Measurements from ENCODE around the gene SLC5A11.
"Not testable (repeated sequence)": the region's sequence is repeated elsewhere in the genome, so short reads cannot be mapped to it uniquely, and the experiment has no call there.

The SLC5A11 gene

GRCh38 chr16:24871891-24872290 is 26.1 kb downstream of the SLC5A11 start:
- H3K27me3 ChIP-seq (ENCODE audit: control insufficient read depth, insufficient read depth, low read length) = no peaks in the 10 kb centered on the region
- no peaks in the 10 kb centered on the region for H3K9me3 ChIP-seq (ENCODE audit: control insufficient read depth, low read depth, low read length)
- H3K27ac ChIP-seq (ENCODE audit: low read length) = no peak overlapping the region
- H3K4me3 ChIP-seq (ENCODE audit: low read length) = no peak overlapping the region
- H3K4me1 ChIP-seq (ENCODE audit: control insufficient read depth, low read depth, low read length) = no peaks in the 10 kb centered on the region
- H3K9ac ChIP-seq (ENCODE audit: low read length) = no peak overlapping the region
- no peaks in the 10 kb centered on the region for H3K36me3 ChIP-seq (ENCODE audit: control insufficient read depth, low read depth, low read length)

- Histone ChIP-seq H3K4me3 (ENCODE audit: low read length) (no peak overlapping the region), H3K4me1 (ENCODE audit: control insufficient read depth, low read depth, low read length) (no peaks in the 10 kb centered on the region), H3K27ac (ENCODE audit: low read length) (no peak overlapping the region), H3K36me3 (ENCODE audit: control insufficient read depth, low read depth, low read length) (no peaks in the 10 kb centered on the region), H3K9ac (ENCODE audit: low read length) (no peak overlapping the region), H3K9me3 (ENCODE audit: control insufficient read depth, low read depth, low read length) (no peaks in the 10 kb centered on the region), H3K27me3 (ENCODE audit: control insufficient read depth, insufficient read depth, low read length) (no peaks in the 10 kb centered on the region)
These were observed 27.3 kb downstream of the SLC5A11 start for GRCh38 chr16:24873028-24873427.

- Histone ChIP-seq H3K27me3 (ENCODE audit: control insufficient read depth, insufficient read depth, low read length) (no peaks in the 10 kb centered on the region), H3K4me1 (ENCODE audit: control insufficient read depth, low read depth, low read length) (no peaks in the 10 kb centered on the region), H3K9ac (ENCODE audit: low read length) (no peak overlapping the region), H3K9me3 (ENCODE audit: control insufficient read depth, low read depth, low read length) (no peaks in the 10 kb centered on the region), H3K36me3 (ENCODE audit: control insufficient read depth, low read depth, low read length) (no peaks in the 10 kb centered on the region), H3K27ac (ENCODE audit: low read length) (no peak overlapping the region), H3K4me3 (ENCODE audit: low read length) (no peak overlapping the region)
These were observed 29.7 kb downstream of the SLC5A11 start for GRCh38 chr16:24875466-24875865.

GRCh38 chr16:24876231-24876630 is 30.5 kb downstream of the SLC5A11 start:
- Histone ChIP-seq H3K27me3 (ENCODE audit: control insufficient read depth, insufficient read depth, low read length) (no peaks in the 10 kb centered on the region), H3K36me3 (ENCODE audit: control insufficient read depth, low read depth, low read length) (no peaks in the 10 kb centered on the region), H3K4me1 (ENCODE audit: control insufficient read depth, low read depth, low read length) (no peaks in the 10 kb centered on the region), H3K27ac (ENCODE audit: low read length) (no peak overlapping the region), H3K9me3 (ENCODE audit: control insufficient read depth, low read depth, low read length) (no peaks in the 10 kb centered on the region), H3K9ac (ENCODE audit: low read length) (no peak overlapping the region), H3K4me3 (ENCODE audit: low read length) (no peak overlapping the region)

GRCh38 chr16:24879684-24880083 is 33.9 kb downstream of the SLC5A11 start:
- Histone ChIP-seq H3K27ac (ENCODE audit: low read length) (no peak overlapping the region), H3K27me3 (ENCODE audit: control insufficient read depth, insufficient read depth, low read length) (no peaks in the 10 kb centered on the region), H3K9ac (ENCODE audit: low read length) (no peak overlapping the region), H3K4me1 (ENCODE audit: control insufficient read depth, low read depth, low read length) (no peaks in the 10 kb centered on the region), H3K36me3 (ENCODE audit: control insufficient read depth, low read depth, low read length) (no peaks in the 10 kb centered on the region), H3K4me3 (ENCODE audit: low read length) (no peak overlapping the region), H3K9me3 (ENCODE audit: control insufficient read depth, low read depth, low read length) (no peaks in the 10 kb centered on the region)

GRCh38 chr16:24883714-24884151 is 38.0 kb downstream of the SLC5A11 start:
- no peaks in the 10 kb centered on the region for H3K27me3 ChIP-seq (ENCODE audit: control insufficient read depth, insufficient read depth, low read length)
- no peaks in the 10 kb centered on the region for H3K9me3 ChIP-seq (ENCODE audit: control insufficient read depth, low read depth, low read length)
- no peak overlapping the region for H3K27ac ChIP-seq (ENCODE audit: low read length)
- H3K4me3 ChIP-seq (ENCODE audit: low read length) = no peak overlapping the region
- no peaks in the 10 kb centered on the region for H3K4me1 ChIP-seq (ENCODE audit: control insufficient read depth, low read depth, low read length)
- no peaks in the 10 kb centered on the region for H3K36me3 ChIP-seq (ENCODE audit: control insufficient read depth, low read depth, low read length)
- no peak overlapping the region for H3K9ac ChIP-seq (ENCODE audit: low read length)

- no peaks in the 10 kb centered on the region for H3K36me3 ChIP-seq (ENCODE audit: control insufficient read depth, low read depth, low read length)
- H3K27me3 ChIP-seq (ENCODE audit: control insufficient read depth, insufficient read depth, low read length) = no peaks in the 10 kb centered on the region
- no peaks in the 10 kb centered on the region for H3K4me1 ChIP-seq (ENCODE audit: control insufficient read depth, low read depth, low read length)
- H3K4me3 ChIP-seq (ENCODE audit: low read length) = no peak overlapping the region
- H3K9ac ChIP-seq (ENCODE audit: low read length) = no peak overlapping the region
- H3K27ac ChIP-seq (ENCODE audit: low read length) = no peak overlapping the region
- H3K9me3 ChIP-seq (ENCODE audit: control insufficient read depth, low read depth, low read length) = no peaks in the 10 kb centered on the region
These were observed 41.7 kb downstream of the SLC5A11 start for GRCh38 chr16:24887472-24887871.

GRCh38 chr16:24890746-24891145 is 45.0 kb downstream of the SLC5A11 start:
- H3K9me3 ChIP-seq (ENCODE audit: control insufficient read depth, low read depth, low read length) = no peaks in the 10 kb centered on the region
- H3K4me1 ChIP-seq (ENCODE audit: control insufficient read depth, low read depth, low read length) = no peaks in the 10 kb centered on the region
- H3K27ac ChIP-seq (ENCODE audit: low read length) = no peak overlapping the region
- no peak overlapping the region for H3K9ac ChIP-seq (ENCODE audit: low read length)
- H3K4me3 ChIP-seq (ENCODE audit: low read length) = no peak overlapping the region
- H3K36me3 ChIP-seq (ENCODE audit: control insufficient read depth, low read depth, low read length) = no peaks in the 10 kb centered on the region
- no peaks in the 10 kb centered on the region for H3K27me3 ChIP-seq (ENCODE audit: control insufficient read depth, insufficient read depth, low read length)

- Histone ChIP-seq H3K9me3 (ENCODE audit: control insufficient read depth, low read depth, low read length) (no peaks in the 10 kb centered on the region), H3K9ac (ENCODE audit: low read length) (no peak overlapping the region)
These were observed 50.7 kb downstream of the SLC5A11 start for GRCh38 chr16:24896439-24896838.

GRCh38 chr16:24897522-24897921 is 51.8 kb downstream of the SLC5A11 start:
- H3K27ac ChIP-seq (ENCODE audit: low read length); H3K9ac ChIP-seq (ENCODE audit: low read length); H3K9me3 ChIP-seq (ENCODE audit: control insufficient read depth, low read depth, low read length); H3K27me3 ChIP-seq (ENCODE audit: control insufficient read depth, insufficient read depth, low read length); H3K36me3 ChIP-seq (ENCODE audit: control insufficient read depth, low read depth, low read length); H3K4me1 ChIP-seq (ENCODE audit: control insufficient read depth, low read depth, low read length); H3K4me3 ChIP-seq (ENCODE audit: low read length): not testable (repeated sequence)

More at GRCh38 chr16:24896439-24896838, 50.7 kb downstream of the SLC5A11 start:
- Histone ChIP-seq H3K36me3 (ENCODE audit: control insufficient read depth, low read depth, low read length) (no peaks in the 10 kb centered on the region), H3K27me3 (ENCODE audit: control insufficient read depth, insufficient read depth, low read length) (no peaks in the 10 kb centered on the region), H3K27ac (ENCODE audit: low read length) (no peak overlapping the region), H3K4me3 (ENCODE audit: low read length) (no peak overlapping the region), H3K4me1 (ENCODE audit: control insufficient read depth, low read depth, low read length) (no peaks in the 10 kb centered on the region)

- Histone ChIP-seq H3K36me3 (ENCODE audit: control insufficient read depth, low read depth, low read length) (no peaks in the 10 kb centered on the region), H3K4me1 (ENCODE audit: control insufficient read depth, low read depth, low read length) (no peaks in the 10 kb centered on the region), H3K9ac (ENCODE audit: low read length) (no peak overlapping the region), H3K4me3 (ENCODE audit: low read length) (no peak overlapping the region), H3K27ac (ENCODE audit: low read length) (no peak overlapping the region), H3K27me3 (ENCODE audit: control insufficient read depth, insufficient read depth, low read length) (no peaks in the 10 kb centered on the region), H3K9me3 (ENCODE audit: control insufficient read depth, low read depth, low read length) (no peaks in the 10 kb centered on the region)
These were observed 54.5 kb downstream of the SLC5A11 start for GRCh38 chr16:24900230-24900629.

- Histone ChIP-seq H3K27me3 (ENCODE audit: control insufficient read depth, insufficient read depth, low read length) (no peaks in the 10 kb centered on the region), H3K9ac (ENCODE audit: low read length) (no peak overlapping the region), H3K4me1 (ENCODE audit: control insufficient read depth, low read depth, low read length) (no peaks in the 10 kb centered on the region), H3K27ac (ENCODE audit: low read length) (no peak overlapping the region), H3K9me3 (ENCODE audit: control insufficient read depth, low read depth, low read length) (no peaks in the 10 kb centered on the region), H3K36me3 (ENCODE audit: control insufficient read depth, low read depth, low read length) (no peaks in the 10 kb centered on the region), H3K4me3 (ENCODE audit: low read length) (no peak overlapping the region)
These were observed 60.5 kb downstream of the SLC5A11 start for GRCh38 chr16:24906199-24906808.
